CD4-positive, alpha-beta T cell treated with Interleukin-6 at 100 ng/mL for 8 hours (primary cell): ENCODE measurements around the gene ART3.

Experiments used
- DNase-seq: peaks from one replicate; pipeline ENCODE4 v3.0.0-alpha.2; 2020; ENCODE audit warnings: mixed read lengths, low spot score

Gene ART3

DNA sequence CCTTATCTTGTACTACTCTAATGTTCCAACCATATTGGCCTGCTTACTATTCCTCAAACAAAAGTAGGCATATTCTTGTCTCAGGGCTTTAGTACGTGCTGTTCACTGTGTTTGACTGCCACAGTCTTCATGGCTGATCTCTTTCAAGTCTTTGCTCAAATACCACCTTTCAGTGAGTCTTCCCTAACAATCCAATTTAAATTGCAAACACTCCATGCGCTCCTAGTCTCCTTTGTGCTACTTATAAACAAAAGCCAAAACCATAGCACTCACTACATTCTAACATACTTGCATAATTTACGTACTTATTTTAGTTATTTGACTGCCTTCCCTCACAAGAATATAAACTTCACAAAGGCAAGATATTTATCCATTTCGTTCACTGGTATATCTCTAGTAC is 1.7 kb upstream of the ART3 start:
- no peak for DNase-seq

DNA sequence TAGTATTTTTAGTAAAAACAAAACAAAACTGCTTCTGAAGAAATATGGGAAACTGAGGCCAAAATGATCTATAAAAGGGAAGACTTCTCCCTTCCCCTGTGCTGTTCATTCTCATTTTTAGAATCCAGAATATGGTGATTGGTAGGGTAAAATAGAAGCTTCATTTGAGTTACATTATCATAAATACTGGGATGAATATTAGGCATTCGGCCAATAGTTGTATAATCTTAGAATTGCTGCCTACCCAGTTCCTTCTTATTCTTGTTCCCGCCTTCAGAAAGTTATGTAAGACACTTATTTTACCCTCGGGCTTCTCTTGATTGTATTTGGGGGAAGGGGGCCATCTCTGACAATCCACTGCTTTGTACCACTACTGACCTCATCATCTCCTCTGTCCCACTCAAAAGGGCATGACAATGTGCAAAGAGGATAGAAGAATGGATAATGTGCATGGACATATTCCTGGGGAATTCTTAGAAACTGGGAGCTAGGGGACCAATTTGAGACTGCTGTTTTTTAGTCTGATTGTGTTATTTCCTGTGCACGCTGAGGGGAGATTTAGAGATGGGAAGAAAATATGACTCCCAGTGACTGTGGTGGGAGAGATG is 588 bp downstream of the ART3 start:
- no peak for DNase-seq

DNA sequence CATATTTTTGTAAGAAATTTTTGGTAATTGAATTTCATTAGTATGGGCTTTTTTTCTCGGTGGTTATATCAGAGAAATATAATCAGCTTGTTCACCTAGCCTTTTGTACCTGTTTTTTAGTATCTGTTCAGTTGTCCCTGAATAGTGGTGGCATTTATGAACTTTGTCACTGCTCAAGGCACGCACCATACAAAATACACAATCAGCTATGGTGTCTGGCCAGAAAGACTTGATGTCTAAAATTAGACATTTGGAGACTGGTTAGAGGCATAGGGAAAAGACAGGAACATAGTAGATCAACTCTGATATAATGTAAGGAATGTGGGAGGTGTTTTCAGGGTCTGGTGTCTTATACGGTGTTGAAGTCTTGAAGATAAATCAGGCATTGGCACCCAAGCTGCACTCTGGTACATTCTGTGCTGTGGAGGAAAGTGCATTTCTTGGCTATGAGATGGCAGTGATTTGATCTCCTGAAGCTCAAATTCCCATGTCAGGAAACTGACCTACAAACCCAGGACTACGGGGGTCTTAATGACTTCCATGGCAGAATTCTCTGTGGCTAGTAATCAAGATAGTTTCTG is 3.6 kb downstream of the ART3 start:
- DNase-seq, result no peak

DNA sequence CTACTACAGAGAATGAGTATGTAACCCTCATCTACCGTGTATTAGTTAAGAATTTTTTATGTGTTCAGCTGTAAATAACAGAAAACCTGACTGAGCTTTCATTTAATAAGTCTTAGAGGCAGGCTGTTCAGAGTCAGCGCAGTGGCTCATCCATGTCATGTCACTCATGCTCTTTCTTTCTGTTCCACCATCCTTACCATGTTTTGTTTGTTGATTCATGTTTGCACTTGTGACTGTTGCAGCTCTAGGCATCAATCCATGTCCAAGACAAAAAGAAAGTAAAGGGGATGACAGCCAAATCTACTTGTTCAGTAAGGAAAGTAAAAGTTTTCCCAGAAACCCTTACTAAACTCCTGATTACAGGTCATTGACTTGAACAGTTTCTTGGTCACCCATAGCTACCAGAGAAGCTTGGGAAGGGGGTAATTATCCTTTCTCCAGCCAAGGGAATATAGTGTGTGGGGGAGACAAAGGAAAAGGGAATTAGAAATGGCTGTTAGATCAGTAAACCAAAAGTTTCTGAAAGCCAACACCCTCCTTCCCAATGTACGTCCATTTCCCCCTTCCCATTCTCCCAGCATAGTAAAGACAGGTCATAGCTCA is 9.0 kb downstream of the ART3 start:
- no peak for DNase-seq

DNA sequence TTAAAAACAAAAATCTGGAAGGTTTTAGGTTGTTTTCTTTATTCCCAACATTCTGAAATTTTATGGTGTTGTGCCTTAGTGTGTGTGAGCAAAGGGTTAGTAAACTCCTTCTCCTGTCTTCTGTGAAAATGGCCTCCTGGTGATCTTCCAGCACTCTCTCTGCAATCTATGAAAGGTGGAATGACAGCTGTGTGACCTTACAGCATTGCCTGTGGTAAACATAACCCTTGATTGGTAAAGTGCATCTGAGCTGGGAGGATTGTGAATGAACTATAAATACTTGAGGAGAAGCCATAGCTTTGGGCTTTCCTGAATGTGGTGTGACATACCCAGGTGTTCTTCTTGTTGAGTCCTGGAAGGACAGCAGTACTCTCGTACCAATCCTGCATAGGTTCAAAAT is 10.0 kb downstream of the ART3 start:
- DNase-seq, result no peak

DNA sequence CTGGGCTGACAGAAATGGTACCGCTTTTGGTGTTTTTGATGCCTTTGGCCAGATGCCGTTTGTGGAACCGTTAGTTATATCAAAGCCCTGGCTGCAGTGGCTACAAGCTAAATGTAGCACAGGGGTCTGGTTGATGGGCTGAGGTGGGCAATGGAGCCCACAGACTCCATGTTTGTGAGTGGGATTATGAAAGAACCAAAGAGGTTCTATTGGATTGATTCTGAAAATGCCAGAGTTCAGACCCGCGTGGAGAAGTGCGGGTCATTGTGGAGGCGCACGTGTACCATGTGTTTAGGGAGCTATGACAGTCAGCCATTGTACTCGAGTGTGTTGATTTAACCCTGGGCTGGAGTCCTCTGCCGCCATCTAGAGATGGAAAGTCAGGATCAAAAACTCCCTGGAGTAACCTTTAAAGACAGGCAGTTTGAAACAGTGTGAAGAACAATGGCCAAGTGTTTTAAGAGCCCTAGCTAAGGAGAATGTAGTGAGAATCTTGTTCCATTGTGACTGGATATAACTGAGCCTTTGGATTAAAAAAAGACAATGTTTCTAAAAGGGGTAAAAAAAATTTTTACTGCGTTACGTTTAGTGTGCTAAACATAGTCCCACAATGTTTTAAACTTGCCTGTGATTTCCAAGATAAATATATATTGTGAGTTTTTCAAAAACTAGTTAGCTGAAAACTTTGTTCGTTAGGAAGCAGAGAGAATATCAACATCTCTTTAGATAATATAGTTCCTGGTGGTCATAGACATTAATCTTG is 12.7 kb downstream of the ART3 start:
- no peak for DNase-seq

DNA sequence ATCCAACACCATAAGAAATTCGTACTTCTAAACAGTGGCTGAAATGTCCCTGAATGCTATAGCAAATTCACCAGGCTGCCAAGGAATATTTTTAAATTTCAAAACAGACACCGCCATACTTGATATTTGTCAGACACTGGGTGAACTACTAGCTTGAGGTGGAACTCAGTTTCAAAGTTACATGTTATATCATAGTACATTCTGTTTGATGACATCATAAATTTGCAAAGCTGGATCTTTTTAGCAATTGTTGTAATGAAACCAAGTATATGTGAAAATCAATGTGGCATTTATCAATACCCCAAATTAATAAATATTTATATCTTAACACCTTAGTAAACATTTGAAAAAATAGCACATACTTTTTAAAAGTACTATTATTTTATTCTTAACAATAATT is 14.2 kb downstream of the ART3 start:
- no peak for DNase-seq

DNA sequence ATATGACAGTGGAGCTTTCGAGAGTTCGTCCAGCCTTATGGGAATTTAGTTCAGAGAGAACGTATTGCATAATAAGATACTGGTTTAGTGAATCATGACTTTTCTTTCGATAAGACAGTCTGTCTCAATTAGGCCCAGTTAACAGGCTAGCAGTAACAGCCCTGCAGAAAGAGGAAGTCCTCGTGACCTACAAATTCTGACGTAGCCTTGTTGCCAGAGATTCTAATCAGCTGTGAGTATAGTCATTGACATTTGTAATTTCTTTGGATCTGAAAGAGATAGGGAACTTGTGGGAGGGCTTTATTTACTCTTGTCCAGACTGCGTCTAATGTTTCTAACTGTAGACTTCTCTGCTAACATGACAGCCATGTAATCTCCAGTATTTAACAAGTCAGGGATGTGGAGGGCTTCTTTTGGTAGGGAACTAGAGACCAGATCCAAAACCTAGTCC is 15.8 kb downstream of the ART3 start:
- peak; percentile 8 for DNase-seq

DNA sequence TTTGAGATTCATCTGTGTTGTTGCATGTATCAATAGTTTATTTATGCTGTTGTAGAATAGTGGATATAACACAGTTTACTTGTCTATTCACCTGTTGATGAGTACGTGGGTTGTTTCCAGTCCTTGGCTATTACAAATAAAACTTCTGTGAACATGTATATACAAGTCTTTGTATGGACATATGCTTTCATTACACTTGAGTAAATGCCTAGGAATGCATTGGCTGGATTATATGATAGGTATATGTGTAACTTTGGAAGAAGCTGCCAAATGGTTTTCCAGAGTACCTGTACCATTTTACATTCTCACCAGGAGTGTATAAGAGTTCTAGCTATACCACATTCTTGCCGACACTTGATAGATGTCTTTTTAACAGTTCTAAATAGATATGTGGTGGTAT is 16.5 kb downstream of the ART3 start:
- no peak for DNase-seq

DNA sequence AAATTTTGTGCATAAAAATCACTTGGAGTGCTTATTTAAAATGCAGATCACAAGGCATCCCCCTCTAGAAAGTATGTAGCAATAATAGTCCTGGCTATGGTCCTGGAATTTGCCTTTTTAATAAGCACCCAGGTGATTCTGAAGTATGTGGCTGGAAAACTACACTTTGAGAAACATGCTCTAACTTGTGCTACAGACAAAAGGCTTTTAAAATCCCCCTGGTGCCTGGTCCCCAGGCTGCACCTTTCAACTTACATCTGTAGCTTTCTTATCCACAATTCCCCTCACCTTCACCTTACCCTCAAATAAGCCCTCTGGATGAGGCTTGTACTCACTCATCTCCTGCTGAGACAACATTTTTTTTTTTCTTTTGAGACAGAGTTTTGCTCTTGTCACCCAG is 21.1 kb downstream of the ART3 start:
- DNase-seq, result no peak

DNA sequence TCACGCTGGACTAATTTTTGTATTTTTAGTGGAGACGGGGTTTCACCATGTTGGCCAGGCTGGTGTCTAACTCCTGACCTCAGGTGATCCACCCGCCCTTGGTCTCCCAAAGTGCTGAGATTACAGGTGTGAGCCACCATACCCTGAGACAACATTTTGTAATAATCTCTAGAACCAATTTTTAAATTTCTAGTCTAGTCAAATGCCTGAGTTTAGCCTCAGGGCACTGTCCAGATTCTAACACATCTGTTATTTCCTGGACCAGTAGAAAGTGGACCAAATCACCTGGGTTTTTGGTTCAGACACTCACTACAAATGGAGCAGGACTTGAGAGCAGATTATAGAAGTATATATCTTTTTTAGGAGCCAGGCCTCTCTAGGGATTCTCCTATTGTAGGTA is 21.6 kb downstream of the ART3 start:
- DNase-seq, result no peak

DNA sequence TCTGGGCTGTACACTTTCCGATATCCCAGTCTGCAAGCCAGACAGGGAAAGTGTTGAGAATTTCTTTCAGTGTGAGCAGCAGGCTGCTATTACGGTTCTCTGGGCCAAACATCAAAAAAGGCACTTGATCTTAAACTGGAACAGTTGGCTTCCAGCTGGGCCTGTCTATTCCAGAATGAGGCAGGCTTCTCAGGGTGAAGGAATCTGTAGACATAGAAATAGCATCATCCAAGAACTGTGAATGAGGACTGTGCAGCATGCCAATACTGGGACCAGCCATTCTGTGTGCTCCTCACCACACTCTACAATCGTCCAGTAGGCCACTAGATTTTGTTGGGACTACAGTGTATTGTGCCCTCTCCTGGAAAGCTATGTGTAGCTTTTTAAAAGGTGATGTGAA is 31.1 kb downstream of the ART3 start:
- DNase-seq, result no peak

DNA sequence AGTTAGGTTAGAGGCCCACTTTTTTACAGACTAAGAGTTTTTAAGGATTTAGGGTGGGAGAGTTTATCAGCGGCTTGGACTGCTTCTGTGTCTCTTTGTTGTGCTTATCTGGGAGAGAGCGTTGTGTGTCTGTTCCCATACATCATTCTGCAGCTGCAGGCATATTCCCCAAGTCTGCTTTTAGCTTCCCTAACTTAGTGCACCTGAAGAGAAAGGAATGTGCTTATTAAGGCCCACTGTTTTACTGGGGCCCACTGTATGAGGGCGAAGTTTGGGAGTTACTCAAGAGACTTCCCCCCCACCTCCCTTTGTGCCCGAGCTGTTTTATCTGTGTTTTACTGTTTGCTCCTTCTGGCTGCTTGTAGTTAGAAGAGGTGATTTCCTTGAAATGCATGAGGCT is 31.9 kb downstream of the ART3 start:
- no peak for DNase-seq

DNA sequence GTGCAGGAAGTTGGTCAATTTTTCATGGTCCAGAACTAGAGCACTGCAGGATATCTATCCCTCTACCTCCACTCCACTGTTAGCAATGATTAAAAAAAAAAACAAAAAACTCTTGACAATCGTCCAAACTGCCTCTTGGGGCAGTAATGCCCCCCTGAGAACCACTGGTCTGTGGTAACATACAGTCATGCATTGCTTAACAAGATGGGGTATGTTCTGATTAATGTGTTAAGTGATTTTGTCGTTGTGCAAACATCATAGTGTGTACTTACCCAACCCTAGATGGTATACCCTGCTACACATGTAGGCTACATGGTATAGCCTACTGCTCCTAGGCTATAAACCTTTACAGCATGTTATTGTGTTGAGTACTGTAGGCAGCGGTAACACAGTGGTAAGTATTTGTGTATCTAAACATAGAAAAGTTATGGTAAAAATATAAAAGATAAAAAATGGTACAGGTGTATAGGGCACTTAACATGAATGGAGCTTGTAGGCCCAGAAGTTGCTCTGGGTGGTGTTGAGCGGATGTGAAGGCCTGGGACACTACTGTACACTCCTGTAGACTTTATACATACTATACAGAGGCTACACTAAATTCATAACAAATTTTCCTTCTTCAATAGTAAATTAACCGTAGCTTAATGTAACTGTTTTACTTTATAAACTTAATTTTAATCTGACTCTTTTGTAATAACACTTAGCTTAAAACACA is 34.1 kb downstream of the ART3 start:
- no peak for DNase-seq

DNA sequence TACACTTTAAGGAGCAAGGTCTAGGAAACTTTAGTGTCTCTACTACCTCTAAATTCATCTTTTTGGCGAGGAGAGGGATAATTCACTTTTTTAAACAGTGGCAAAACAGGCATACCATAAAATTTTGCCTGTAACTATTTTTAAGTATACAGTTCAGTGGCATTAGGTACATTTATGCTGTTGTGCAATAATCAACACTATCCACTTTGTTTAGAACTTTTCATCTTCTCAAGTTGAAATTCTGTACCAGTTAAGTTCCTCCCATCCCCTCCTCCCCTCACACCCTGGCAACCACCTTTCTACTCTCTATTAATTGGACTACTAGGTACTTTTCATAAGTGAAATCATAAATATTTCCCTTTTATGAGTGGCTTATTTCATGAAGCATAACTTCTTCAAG is 42.3 kb downstream of the ART3 start:
- no peak for DNase-seq

DNA sequence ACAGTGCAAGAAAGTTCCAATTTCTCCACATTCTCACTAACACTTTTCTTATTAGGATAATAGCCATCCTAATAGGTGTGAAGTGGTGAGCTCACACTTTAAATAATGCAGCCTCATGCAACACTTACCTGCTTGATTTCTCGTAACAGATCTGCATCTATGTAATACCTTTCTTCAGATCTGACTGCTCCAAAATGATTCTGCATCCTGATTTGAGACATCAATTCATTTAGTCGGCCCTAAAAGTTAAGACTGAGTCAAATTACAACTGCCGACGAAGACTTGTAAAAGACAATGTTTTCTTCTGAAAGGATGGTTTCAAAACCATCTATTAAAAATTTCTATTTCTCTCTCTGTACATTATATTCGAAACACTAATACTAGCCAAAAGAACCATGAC is 43.0 kb downstream of the ART3 start:
- DNase-seq, result no peak

DNA sequence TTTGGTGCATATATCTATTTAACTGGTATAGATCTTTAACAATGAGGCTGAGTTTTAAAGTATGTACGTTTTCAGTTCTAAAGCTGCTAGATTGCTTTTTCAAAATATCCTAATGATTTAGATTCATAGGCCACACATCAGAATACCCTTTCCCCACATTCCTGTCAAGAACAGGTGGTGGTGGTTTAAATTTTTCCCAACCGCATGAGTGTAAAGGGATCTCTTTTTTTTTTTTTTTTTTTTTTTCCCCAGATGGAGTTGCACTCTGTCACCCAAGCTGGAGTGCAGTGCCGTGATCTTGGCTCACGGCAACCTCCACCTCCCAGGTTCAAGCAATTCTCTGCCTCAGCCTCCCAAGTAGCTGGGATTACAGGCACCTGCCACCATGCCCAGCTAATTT is 45.7 kb downstream of the ART3 start:
- DNase-seq, result no peak

DNA sequence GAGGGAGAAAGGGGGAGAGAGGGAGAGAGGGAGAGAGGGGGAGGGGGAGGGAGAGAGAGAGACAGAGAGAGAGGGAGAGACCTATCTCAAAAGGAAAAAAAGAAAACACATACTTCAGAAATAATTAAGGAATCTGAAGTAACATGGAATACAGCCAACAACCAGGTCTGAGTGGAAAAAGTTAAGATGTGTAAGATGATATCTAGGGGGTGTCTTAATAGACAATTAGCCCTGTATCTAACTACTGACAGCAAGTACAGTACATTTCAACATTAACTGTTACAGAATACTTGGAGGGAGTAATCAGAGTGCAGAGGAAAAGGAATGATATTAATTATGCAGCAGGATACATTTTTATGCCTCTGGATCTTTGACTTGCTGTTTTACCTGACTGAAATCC is 51.3 kb downstream of the ART3 start:
- DNase-seq, result no peak

DNA sequence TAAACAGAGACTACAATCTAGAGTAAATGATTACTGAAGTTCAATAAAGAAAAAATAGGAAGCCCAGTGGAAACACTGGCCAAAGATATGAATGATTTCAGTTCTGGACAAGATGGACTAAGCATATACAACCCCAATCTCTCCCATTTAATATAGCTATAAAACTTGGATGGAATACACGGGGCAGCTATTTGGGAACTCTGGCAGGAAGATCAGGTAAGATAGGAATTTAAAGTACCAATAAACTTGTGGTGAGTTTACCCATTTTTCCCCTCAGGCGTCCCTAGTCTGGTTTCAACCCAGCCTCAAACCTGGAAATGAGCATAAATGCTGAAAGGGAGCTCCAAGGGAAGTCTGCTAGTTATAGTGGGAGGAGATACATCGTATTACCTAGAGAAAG is 53.2 kb downstream of the ART3 start:
- DNase-seq, result no peak

DNA sequence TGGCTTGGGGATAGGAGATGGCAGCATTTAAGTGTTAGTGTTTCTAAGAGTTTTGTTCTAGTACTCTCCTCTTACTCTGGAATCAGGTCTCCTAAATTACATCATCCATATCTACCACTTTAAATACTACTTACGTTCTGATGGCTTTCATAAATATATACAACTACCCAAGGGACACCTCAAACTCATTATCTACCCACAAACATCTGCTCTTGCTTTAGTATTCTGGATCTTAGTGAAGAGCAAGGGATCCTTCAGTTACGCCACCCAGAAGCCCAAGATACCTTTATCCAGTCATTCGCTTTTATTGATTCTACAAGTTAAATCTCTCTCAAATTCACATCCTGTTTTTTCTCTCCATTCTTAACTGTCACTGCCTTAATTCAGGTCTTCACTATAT is 66.7 kb downstream of the ART3 start:
- no peak for DNase-seq

DNA sequence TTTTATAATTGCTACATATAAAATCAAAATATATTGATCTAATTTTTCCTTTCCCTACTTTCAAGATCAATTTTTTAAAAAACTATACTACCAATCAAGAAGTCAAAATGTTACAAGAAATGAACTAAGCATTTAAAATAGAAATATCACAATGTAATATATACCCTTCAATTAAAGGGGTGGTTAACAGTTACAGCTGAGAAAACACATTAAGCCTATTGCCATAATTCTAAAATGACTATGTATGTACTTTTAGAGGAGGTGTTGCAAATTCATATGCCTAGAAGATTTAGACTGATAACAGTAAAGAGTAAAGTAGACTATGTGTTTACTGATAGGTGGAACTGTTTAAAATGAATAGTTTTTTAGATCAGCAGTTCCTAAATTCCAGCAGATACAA is 70.0 kb downstream of the ART3 start:
- DNase-seq, result no peak

DNA sequence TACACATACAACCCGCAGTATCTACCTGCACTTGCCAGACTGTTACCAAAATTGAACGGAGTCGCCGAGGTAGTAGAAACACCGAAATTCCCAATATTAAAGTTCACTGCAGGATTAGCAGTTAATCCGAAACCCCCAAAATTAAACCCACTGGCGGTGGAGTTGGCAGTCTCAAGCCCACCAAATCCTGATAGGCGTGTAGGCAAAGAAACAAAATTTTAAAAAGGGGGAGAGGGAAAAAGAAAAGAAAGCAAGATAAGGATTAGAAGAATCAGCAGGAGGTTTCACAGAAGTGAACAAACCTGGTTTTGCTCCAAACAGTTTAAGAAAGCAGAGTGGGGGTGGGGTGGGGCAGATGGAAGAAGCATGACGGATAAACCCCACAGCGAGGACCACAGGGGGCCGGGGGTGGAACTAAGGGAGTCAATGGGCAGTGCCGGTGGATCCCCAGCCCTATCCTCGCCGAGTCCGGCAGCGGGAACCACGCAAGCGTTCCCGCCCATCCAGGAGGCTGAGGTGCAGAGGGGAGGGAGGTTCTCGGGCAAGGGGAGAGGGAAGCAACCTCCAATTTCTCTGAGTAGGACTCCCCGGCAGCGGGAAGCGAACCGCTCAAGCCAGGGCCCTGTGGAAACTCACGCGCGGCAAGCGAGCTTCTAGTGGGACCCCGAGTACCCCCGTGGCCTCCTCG is 73.1 kb downstream of the ART3 start:
- peak; percentile 1 for DNase-seq
